ENCODE data around the gene ACAT1.

- TF ChIP-seq CTCF (IDR thresholded peaks at IDR 0.05; ENCODE audit: poor library complexity) (no peak), EZH2phosphoT487 (IDR thresholded peaks at IDR 0.05; ENCODE audit: low read depth, severe bottlenecking, unreplicated experiment) (no peak)
These were observed 9.3 kb upstream of the ACAT1 start for GRCh38 chr11:108112057-108112456.
